GM21786 (cell line): ENCODE measurements around the gene TMEM164.

ENCODE experiments used
- ATAC-seq: cut with Tn5 transposase; IDR thresholded peaks from one replicate; pipeline ENCODE4 v1.9.1; 2021; ENCODE audit not compliant: unreplicated experiment

The TMEM164 gene

DNA sequence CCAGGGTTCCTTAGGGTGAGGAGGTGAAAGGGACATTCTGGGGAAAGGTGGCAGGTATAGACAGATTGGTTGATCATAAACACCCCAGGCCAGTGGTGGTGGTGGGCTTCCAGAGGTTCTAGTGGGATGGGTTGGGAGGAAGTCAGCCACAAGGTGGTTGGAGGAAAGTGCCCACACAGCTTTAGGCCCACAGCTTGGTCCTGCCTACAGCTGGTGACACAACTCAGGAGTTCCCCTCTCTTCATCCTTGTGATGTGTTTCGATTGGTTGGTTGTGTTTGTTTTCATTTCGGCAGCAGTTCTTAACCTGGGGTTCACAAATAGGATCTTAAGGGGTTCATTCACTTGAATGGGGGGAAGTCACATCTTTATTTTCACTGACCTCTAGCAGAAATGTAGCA lies 157.0 kb downstream of the TMEM164 start:
- ATAC-seq = no peak

DNA sequence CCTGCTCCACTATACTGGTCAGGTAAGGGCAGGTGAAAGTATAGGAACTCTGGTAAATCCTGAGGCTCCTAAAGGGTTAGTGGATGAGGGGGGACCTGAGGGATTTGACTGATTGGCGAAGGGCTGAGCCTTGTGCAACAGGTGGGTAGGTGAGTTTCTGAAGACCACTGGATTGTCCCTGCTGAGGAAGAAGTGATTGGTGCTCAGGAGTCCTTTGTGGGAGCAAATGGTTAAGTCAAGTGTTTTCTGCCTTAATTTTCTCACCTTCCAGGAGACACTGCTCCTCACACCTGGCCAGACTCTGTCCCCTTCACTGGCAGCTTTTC lies 158.4 kb downstream of the TMEM164 start:
- no peak for ATAC-seq

DNA sequence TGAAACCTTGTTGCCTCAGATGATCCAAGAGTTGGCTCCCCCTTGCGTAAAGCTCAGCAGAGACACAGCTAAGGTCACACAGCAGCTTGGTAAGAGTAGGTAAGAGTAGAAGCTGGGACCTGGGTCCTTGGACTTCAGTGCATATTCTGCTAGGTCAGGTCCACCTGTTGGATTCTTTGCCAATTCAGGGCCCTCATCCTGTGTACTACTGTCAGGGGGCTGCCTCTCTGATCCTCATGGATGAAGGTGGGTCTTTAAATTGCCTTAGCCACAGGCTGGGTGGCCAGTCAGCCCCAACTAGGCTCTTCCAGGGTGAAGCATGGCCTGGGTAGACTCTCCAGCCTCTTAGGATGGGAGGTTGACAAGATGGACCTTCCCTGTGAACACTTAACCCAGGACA lies 159.2 kb downstream of the TMEM164 start:
- no peak for ATAC-seq

- ATAC-seq = no peak
These were observed 160.0 kb downstream of the TMEM164 start for GRCh38 chrX:110162867-110163266.

DNA sequence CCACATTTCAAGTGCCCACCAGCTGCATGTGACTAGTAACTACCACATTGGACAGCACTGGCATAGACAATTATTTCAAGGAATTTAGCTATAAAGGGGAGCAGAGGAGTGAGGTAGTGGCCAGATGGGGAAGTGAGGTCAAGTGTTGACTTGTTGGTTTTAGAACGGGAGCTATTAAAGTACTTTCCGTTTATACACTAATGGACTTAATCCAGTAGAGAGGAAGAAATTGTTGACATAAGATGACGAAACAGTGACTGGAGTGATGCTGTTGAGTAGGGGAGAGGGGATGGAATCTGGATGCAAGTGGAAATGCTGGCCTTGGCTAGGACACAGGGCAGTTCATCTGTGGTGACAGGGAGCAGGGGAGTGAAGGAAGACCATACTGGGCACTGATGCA lies 160.6 kb downstream of the TMEM164 start:
- no peak for ATAC-seq

DNA sequence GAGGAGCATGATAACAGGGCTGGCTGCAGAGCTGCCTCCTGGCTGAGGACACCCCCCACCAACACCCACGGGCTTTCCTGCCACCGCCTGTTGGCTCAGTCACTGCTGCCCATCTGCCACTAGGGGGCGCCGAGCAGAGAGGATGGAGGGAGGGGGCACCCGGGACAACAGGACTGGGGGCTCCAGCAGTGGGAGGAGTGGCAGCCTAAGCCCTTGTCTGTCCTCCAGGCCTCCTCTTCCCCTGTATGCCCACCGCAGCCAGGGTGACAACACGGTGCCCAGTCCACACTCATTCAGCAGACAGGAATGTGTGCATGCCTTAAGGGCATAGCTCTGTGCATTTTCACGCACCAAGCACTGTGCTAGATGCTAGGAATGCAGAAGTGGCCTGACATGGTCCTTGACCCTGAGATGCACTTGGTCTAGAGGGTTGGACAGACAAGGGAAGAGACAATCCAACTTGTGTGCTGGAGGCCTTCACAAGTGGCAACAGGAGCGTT lies 165.1 kb downstream of the TMEM164 start:
- ATAC-seq = no peak

GRCh38 chrX:110168585-110168984 lies 165.7 kb downstream of the TMEM164 start:
- no peak for ATAC-seq

DNA sequence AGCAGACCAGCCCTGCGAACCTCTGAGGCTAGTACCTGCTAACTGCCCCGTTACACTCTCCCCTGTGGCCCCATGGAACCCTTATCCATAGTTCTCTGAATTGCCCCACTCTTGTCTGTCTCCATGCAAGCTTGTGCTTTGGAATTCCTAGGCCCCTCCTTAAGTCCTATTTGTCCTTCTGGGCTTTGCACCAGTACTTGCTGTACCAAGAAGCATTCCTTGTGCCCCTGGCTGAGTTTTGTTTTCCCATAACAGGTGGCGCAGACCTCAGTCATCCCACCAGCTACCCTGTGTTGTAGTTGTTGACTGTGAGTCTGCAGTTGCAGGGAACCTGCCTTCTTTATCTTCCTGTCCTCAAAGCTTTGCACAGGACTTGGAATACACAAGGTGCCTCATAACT lies 167.1 kb downstream of the TMEM164 start:
- ATAC-seq = no peak

DNA sequence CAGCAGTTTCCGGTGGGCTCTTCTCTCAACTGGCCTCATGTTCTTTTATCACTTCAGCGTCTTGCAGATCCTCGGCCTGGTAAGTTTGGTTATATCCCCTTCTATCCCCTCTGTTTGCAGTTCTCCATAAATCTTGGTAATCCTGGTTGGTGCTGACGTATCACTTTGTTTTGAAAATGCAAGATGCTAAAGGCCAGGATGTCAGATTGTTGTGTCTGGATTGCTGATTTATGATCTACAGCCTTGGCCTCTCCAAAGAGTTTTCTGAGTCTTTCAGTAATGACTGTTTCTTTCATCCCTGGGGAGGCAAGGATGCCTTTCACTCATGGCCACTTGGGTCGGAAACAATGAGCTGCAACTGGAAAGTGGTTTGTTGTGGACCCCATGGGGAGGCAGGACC lies 168.5 kb downstream of the TMEM164 start:
- ATAC-seq = no peak

DNA sequence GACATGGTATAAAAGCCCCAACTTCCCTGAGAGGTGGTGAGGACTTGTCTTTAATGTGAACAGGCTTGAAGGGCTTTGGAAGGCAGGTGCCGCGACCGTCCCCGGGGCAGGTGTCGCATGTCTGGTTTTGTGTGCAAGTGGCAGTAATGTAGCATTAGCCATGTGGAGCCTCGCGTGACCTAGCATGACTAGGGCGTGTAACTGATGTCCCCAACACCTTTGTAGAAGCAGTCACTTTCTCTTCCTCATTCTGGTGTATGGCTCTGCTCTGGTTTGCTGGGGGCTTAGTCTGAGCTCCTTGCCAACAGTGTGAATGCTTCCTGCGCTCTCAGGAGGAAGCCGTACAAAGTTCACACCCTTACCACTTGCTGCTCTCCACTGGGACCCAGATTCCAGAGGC lies 169.3 kb downstream of the TMEM164 start:
- peak; percentile 97 for ATAC-seq

DNA sequence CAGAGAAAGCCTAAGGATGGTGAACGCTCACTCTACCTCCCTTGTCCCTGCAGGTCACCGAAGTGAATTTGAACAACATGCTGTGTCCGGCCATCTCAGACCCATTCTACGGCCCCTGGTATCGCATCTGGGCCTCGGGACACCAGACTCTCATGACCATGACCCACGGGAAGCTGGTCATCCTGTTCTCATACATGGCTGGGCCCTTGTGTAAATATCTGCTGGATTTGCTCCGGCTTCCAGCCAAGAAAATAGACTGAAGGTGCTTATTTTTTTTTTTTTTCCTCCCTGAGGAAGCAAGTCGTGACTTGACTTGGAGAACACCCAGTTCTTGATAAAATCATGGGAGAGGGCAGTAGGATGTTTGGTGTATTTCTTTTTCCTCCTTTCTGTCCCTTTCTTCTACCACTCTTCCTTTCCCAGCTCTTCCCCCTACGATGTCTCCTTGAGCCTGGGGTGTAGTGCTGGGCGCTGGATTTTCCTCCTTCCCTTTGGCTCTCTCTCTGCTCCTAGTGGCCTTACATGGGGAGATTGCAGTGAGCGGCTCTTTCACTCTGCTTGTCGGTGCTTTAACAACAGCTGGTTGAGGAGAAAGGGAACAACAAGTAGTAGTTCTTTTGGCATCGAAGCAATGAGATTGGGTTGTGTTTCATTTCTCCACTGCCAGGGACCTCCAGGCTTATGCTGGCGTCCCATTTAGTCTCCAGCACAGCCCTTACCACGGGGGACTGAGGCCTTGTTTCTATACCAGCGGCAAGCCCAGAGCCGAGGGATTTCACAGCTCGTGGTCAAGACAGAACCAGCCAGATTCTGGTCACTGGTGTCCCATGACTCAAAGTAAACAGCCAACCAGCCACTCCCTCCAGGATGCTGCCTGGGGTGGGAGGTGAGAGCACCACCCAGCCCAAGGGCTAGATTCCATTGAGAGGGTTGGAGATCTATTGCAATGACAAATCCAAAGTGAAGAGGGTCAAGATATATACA lies 170.6 kb downstream of the TMEM164 start:
- ATAC-seq = no peak

GRCh38 chrX:110175146-110175545 lies 172.2 kb downstream of the TMEM164 start:
- no peak for ATAC-seq

DNA sequence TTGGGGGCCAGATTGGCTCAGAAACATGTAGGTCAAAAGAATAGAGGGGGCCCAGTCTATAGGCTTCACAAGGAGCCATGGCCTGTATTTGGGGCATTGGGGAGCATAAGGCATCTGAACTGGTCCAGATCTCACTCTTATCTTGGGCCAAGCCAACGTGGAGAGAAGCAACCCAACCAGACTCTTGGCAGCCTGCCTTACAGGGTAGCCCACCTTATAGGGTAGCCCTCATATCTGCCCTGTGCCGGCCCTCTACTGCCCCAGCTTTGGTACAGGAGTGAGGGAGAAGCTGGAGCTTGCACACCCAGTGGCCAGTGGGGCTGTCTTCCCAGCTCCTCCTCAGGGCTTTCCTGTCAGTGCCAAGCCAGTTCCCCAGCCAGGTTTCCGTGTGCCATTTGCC lies 172.8 kb downstream of the TMEM164 start:
- no peak for ATAC-seq

DNA sequence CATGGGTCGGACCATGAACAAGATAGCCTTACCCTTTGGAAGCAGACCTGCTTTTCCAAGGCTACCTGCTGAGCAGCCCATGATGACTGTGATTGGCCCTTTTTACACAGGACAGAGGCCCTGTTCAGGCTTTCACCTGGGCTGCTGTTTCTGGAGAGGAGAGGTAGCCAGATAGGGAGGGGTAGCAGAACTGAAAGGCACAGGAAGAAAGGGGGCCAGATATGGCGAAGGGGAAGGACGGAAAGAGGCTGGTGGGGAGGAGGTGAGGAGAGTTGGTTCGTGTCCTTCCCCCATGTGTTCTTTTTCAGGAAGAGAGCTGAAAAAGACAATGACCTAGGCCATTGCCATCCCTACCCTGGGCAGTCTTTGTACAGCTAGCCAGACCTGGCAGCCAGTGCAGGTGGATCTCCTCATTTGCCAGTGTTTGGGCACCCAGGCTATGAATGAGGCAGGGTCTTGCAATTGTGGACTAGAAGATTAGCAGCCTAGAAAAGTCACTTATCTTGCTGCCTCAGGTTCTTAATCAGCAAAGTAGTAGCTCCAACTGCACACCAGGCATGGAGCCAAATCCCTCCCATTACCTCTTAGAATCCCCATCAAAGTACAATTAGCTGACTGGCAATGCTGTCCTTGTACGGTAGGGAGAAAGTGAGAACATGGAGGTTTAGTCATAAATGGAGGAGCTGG lies 175.4 kb downstream of the TMEM164 start:
- no peak for ATAC-seq

GRCh38 chrX:110180176-110180927 lies 177.4 kb downstream of the TMEM164 start:
- peak; percentile 29 for ATAC-seq

DNA sequence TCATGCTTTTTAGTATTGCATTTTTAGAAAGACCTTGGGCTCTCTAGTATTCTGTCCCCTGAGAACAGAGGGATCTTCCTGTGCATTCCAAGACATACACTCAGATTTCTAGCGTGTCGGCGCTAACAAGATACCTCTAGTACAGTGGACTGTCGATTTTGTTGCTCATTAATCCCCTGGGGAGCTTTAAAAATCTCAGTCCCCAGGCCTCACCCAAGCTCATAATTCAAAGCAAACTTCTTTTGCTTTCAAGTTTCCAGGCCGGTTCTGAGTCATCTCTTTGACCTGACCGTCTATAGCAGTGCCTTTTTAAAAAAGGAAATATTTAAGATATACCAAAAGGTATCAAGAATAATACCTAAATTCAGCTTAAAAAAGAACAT lies 178.0 kb downstream of the TMEM164 start:
- ATAC-seq = peak; percentile 87

DNA sequence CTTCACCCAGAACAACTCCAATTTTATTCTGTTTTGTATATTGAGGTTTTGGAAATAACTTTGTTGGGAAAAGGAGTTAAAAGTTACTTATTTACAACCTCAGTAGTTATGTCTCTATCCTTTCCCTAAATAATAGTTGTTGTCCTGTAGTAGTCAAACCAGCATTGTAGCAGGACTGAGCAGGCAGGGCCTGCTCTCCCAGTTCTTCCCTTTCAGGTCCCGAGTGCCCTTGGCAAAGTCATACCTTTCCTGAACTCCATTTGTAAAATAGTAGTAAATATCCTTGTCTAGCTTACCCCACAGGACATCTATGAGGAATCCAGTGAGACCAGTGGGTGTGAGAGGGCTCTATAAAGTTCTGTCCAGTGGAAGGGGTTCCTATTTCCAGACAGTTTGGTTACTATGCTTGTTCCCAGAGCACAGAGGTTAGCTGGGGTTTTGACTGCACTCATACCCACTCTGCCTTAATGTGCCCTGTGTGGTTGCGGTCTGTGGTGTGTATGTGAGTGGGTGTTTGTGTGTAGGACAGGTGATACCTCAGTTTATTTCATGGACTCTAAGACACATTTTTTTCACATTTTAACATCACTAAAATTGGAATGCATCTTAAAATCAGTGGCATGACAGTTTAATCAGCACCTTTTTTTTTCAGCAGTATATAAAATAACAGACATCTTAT lies 178.7 kb downstream of the TMEM164 start:
- ATAC-seq = no peak

GRCh38 chrX:110182362-110182761 lies 179.4 kb downstream of the TMEM164 start:
- ATAC-seq = no peak

DNA sequence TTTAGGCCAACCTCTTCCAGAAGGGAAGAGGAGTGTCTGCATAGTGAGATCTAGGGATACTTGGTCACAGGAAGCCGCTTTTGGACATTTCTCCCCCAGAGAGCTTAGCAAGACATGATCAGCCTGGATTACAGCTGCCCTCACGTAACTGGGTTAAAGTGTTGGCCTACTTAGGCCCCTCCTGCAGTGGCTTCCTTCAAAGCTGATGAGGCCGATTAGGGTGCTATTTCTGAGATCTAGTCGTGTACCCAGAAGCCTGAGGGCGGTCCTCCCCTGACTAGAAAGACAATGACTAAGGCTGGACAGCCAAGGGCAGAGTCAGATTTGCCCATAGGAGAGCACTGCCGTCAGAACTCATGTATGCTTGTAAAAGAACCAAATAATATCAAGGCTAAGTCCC lies 180.0 kb downstream of the TMEM164 start:
- ATAC-seq = no peak

- no peak for ATAC-seq
These were observed 180.4 kb downstream of the TMEM164 start for GRCh38 chrX:110183314-110183713.
